ENCODE measurements around the gene RFESD.

The RFESD gene

DNA sequence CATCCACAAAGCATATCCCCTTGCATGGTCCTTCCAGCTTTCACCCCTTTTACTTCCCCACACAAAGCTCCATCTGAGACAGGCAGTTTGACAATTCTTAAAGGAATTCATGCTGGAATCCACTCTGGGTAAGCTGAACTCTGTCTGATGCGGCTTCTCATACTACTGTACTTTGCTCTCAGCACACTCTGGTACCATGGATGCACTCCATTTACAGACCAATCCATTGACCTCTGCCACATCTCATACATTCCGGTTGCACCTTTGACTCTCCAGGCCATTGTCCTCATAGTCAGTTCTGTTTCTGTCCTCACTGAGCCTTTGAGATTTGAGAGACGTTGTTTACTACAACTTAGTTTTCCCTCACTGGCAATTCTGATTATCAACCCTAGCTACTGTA lies 24.0 kb downstream of the RFESD start:
- no peak overlapping the region for H3K4me3 ChIP-seq (ENCODE audit: low read depth, low read length)
- TF ChIP-seq CTCF (IDR thresholded peaks at IDR 0.05; ENCODE audit: low read depth, low read length, missing control alignments), result no peak
- no peak for DNase-seq (ENCODE audit: low read depth)

DNA sequence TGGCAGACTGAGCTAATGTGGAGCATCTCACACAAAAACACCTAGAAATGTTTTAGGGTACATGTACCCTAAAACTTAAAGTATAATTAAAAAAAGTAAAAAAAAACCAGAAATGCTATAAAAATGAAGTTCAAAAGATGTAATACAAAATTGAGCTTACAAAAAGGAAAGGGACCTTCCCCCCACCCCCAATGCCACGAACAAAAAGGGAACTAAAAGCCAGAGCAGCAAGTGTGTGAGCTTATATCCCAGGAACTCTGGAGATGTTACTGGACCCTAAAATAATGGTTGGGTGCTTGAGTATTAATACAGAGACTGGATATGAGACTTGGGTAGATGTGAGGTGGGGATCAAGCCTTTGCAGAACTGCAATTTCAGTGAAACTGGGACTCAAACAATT lies 25.2 kb downstream of the RFESD start:
- no peak overlapping the region for H3K4me3 ChIP-seq (ENCODE audit: low read depth, low read length)
- TF ChIP-seq CTCF (IDR thresholded peaks at IDR 0.05; ENCODE audit: low read depth, low read length, missing control alignments), result no peak
- no peak for DNase-seq (ENCODE audit: low read depth)

- no peak for TF ChIP-seq CTCF (IDR thresholded peaks at IDR 0.05; ENCODE audit: low read depth, low read length, missing control alignments)
- no peak overlapping the region for H3K4me3 ChIP-seq (ENCODE audit: low read depth, low read length)
- DNase-seq (ENCODE audit: low read depth), result no peak
Measured at GRCh38 chr5:95672641-95673040, 26.1 kb downstream of the RFESD start.

DNA sequence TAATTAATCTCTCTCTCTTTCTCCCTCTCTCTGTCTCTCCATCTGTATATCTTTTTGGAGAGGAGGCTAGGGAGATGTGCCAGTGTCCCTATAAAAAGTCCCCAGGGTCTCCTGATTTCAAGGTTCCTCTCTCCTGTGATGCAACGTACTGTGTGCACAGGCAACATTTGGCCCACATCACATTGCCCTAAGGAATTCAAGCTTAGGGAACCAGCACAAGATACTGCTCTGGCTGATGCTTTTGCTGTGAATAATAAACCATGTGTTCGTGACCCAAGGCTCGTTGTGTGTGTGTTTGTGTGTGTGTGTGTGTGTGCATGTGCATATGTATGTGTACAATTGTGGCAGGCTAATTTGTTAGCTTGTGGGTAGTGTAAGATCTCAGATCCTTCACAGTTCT lies 26.5 kb downstream of the RFESD start:
- TF ChIP-seq CTCF (IDR thresholded peaks at IDR 0.05; ENCODE audit: low read depth, low read length, missing control alignments), result no peak
- no peak for DNase-seq (ENCODE audit: low read depth)
- H3K4me3 ChIP-seq (ENCODE audit: low read depth, low read length), result no peak overlapping the region

DNA sequence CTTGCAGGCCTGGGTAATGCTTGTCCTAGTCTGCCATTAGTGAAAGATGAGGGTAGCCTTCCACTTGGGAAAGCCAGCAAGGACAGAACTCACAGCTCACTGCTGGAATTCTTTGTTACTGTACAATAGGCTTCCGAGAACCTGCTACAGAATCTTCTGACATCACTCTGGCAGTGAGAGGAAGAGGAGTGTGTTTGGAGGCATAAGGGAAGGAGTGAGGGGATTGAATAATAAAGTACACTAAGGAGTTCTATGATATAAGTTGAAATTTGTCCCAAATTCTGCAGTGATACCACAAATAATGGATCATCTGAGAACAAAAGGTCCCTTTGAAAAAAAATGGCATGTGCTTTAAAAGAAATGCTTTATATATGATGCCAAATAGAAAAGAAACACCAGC lies 36.3 kb downstream of the RFESD start, which contains the start of gene SPATA9:
Gene SPATA9 (minus strand): TSS at position 101 of the 400 bp plus-strand sequence. CDS start 137 bp downstream, outside the sequence.
- no peak for TF ChIP-seq CTCF (IDR thresholded peaks at IDR 0.05; ENCODE audit: low read depth, low read length, missing control alignments)
- no peak within 1 kb of the TSS for H3K4me3 ChIP-seq (ENCODE audit: low read depth, low read length)
- DNase-seq (ENCODE audit: low read depth), result no peak

DNA sequence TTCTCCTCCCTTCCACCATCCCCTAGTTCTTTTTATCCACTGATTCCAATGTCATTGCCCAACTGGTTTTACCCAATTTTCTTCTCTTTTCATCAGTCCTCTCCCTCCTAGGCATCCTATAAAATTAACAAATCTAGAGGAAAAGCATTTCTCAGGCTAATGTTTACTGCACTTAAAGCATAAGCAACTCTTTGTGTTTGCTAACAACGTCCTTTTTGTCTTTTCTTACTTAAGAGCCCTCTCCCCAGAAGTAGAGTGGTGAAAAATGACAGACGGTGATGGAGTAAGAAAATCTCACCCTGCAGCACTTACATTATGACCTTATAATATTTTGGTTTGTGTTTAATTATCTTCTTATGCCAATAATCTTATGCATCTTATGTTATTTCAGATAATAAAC lies 37.8 kb downstream of the RFESD start:
- DNase-seq (ENCODE audit: low read depth), result no peak
- H3K4me3 ChIP-seq (ENCODE audit: low read depth, low read length), result no peak overlapping the region
- TF ChIP-seq CTCF (IDR thresholded peaks at IDR 0.05; ENCODE audit: low read depth, low read length, missing control alignments), result no peak

- H3K4me3 ChIP-seq (ENCODE audit: low read depth, low read length), result no peak overlapping the region
- no peak for TF ChIP-seq CTCF (IDR thresholded peaks at IDR 0.05; ENCODE audit: low read depth, low read length, missing control alignments)
- no peak for DNase-seq (ENCODE audit: low read depth)
Measured at GRCh38 chr5:95686651-95687050, 40.1 kb downstream of the RFESD start.

All from GM12864 (cell line).